HEK293T (cell line): ENCODE results near the gene TIGD7.
"Not testable (repeated sequence)": the region's sequence is repeated elsewhere in the genome, so short reads cannot be mapped to it uniquely, and the experiment has no call there.

Source experiments
- CTCF ChIA-PET: fragments of 350-600 bp; formaldehyde crosslinking; extraction: SDS; loops from one replicate; lab custom pipeline; 2021; ENCODE audit warnings: antibody characterized with exemption, inconsistent platforms; lab: Yijun Ruan, JAX
- POLR2A ChIA-PET: fragments of 350-600 bp; formaldehyde crosslinking; extraction: SDS; loops from one replicate; lab custom pipeline; 2020; ENCODE audit warnings: antibody characterized with exemption, inconsistent platforms; lab: Yijun Ruan, JAX
- DNase-seq: peaks from one replicate; pipeline ENCODE4 v3.0.0; 2012; ENCODE audit warnings: mixed read lengths; ENCODE audit errors: extremely low spot score
- ARNT ChIP-seq: fragments of 450-650 bp; IDR thresholded peaks from 2 replicates; pipeline ENCODE4 v1.6.1; 2017; ENCODE audit warnings: mild to moderate bottlenecking
- BHLHE40 ChIP-seq: fragments of 450-650 bp; IDR thresholded peaks from 2 replicates; pipeline ENCODE4 v1.6.1; 2016; ENCODE audit warnings: mild to moderate bottlenecking, moderate library complexity, borderline replicate concordance
- CTBP1 ChIP-seq: fragments of 450-650 bp; IDR thresholded peaks from 2 replicates; pipeline ENCODE4 v1.6.1; 2016; ENCODE audit warnings: borderline replicate concordance
- ELF4 ChIP-seq: fragments of 450-650 bp; IDR thresholded peaks from 2 replicates; pipeline ENCODE4 v1.6.1; 2017; ENCODE audit warnings: antibody characterized with exemption
- FOXA1 ChIP-seq: fragments of 450-650 bp; IDR thresholded peaks from 2 replicates; pipeline ENCODE4 v1.6.1; 2016; ENCODE audit warnings: mild to moderate bottlenecking
- FOXK2 ChIP-seq: fragments of 450-650 bp; IDR thresholded peaks from 2 replicates; pipeline ENCODE4 v1.6.1; 2016; ENCODE audit warnings: mild to moderate bottlenecking
- FOXM1 ChIP-seq: fragments of 450-650 bp; IDR thresholded peaks from 2 replicates; pipeline ENCODE4 v1.6.1; 2017; ENCODE audit warnings: mild to moderate bottlenecking, borderline replicate concordance
- HDGF ChIP-seq: fragments of 450-650 bp; IDR thresholded peaks from 2 replicates; pipeline ENCODE4 v1.6.1; 2017; ENCODE audit warnings: antibody characterized with exemption, borderline replicate concordance
- L3MBTL2 ChIP-seq: fragments of 450-650 bp; conservative IDR thresholded peaks from 2 replicates; pipeline ENCODE4 v1.6.1; 2016; ENCODE audit warnings: mild to moderate bottlenecking
- LEF1 ChIP-seq: fragments of 450-650 bp; IDR thresholded peaks from 2 replicates; pipeline ENCODE4 v1.6.1; 2017; ENCODE audit warnings: mild to moderate bottlenecking, borderline replicate concordance
- NFRKB ChIP-seq: fragments of 450-650 bp; IDR thresholded peaks from 2 replicates; pipeline ENCODE4 v1.6.1; 2016; ENCODE audit warnings: mild to moderate bottlenecking, moderate library complexity
- SP1 ChIP-seq: fragments of 450-650 bp; IDR thresholded peaks from 2 replicates; pipeline ENCODE4 v1.6.1; 2017
- SUZ12 ChIP-seq: fragments of 450-650 bp; IDR thresholded peaks from 2 replicates; pipeline ENCODE4 v1.6.1; 2016; ENCODE audit warnings: mild to moderate bottlenecking
- TARDBP ChIP-seq: fragments of 450-650 bp; IDR thresholded peaks from 2 replicates; pipeline ENCODE4 v1.6.1; 2016
- ZNF384 ChIP-seq: fragments of 450-650 bp; IDR thresholded peaks from 2 replicates; pipeline ENCODE4 v1.6.1; 2016
- TF ChIP-seq, protein P1 (sequence below): fragments of 450-650 bp; IDR thresholded peaks from 2 replicates; pipeline ENCODE4 v1.6.1; 2016

The TIGD7 gene

DNA sequence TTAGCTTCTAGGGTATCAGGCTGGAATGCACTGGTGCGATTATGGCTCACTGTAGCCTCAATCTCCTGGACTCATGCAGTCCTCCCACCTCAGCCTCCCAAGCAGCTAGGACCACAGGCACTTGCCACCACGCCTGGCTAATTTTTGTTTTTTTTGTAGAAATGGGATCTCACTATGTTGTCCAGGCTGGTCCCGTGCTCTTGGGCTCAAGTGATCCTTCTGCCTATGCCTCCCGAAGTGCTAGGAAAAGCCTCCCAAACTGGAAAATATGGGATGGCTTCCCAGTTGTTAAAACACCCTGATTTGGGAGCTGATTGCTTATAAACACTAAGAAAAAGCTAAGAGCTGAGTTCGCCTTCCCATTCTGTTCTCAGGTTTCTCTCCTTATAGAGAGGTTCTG, 28.6 kb downstream of the TIGD7 start:
- ChIA-PET CTCF (interaction anchor here (1.1 kb wide), 1 partner anchor 10 kb away, joined by 6 read pairs; no protein-coding TSS in a partner anchor), POLR2A (interaction anchor here (1.2 to 1.6 kb wide), 2 partner anchors 10 to 12 kb away, joined by 6 to 9 read pairs; no protein-coding TSS in a partner anchor)
- TF ChIP-seq BHLHE40 (no peak), SUZ12 (no peak), FOXM1 (no peak)
- no peak for DNase-seq

DNA sequence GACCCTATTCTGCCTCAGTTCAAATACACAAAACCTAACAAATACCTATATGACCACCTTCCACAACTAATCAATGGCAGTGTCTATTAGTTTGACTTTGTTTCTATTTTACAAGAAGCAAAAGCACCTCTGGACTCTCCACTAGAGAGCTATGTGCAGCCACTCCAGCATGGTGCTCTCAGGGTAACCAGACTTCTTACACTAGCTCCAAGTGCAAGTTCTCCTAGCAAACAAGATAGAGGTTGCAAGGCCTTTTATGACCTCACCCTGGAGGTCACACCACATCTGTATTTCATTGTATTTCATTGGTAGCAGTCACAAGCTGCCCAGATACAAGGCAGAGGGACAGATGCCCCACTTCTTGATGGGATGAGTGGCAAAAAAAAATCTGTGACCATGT, 30.3 kb downstream of the TIGD7 start:
- CTCF ChIA-PET = no interaction called here
- TF ChIP-seq HDGF (no peak), SP1 (no peak), FOXA1 (no peak), SUZ12 (no peak), TARDBP (no peak), ZNF384 (no peak), FOXM1 (no peak), ELF4 (no peak), CTBP1 (no peak), FOXK2 (no peak), LEF1 (no peak), NFRKB (no peak), ARNT (no peak), BHLHE40 (no peak)
- no peak for DNase-seq
- POLR2A ChIA-PET = interaction anchor here (1.8 kb wide), 1 partner anchor 8 kb away, joined by 10 read pairs; the partner anchor contains the start of gene ZNF263

DNA sequence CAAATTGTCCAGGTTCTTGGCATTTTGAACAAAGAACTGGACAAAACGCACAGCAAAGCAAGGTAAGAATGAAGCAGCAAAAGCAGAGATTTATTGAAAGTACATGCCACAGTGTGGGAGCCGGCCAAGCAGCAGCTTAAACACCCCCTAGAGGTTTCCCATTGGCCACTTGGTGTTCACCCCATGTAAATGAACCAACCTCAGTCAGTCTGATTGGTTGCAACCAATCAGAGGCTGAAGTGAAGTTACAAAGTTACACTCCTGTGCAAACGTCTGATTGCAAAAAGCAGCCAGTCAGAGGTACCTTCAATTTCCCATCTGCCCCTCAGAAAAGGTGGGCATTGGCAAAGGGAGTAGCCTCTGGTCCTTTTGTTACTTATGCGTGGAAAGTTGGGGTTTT, 30.7 kb downstream of the TIGD7 start:
- ChIA-PET POLR2A (interaction anchor here (1.8 kb wide), 1 partner anchor 9 kb away, joined by 10 read pairs; the partner anchor contains the start of gene ZNF263), CTCF (no interaction called here)
- DNase-seq = no peak
- TF ChIP-seq ARNT (no peak), HDGF (no peak), NFRKB (no peak), CTBP1 (no peak), LEF1 (no peak), L3MBTL2 (no peak), FOXM1 (no peak)

DNA sequence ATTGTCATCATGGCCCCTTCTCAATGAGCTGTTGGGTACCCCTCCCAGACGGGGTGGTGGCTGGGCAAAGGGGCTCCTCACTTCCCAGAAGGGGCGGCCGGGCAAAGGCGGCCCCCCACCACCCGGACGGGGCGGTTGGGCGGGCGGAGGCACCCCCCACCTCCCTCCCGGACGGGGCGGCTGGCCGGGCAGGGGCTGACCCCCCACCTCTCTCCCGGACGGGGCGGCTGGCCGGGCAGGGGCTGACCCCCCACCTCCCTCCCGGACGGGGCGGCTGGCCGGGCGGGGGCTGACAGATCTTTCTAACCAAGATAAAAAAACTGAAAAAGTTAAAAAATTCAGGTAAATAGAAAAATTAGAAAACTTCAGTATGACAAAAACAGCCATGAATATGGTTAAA, 33.9 kb downstream of the TIGD7 start:
- DNase-seq, POLR2A ChIA-PET, CTCF ChIA-PET: not testable (repeated sequence)

DNA sequence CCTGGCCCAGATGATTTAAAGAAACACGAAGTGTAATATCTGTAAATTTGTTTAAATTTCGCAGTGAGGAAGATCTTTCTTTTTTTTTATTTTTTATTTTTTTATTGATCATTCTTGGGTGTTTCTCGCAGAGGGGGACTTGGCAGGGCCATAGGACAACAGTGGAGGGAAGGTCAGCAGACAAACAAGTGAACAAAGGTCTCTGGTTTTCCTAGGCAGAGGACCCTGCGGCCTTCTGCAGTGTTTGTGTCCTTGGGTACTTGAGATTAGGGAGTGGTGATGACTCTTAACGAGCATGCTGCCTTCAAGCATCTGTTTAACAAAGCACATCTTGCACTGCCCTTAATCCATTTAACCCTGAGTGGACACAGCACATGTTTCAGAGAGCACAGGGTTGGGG, 34.5 kb downstream of the TIGD7 start:
- POLR2A ChIA-PET, CTCF ChIA-PET: not testable (repeated sequence)

GRCh38 chr16:3268294-3268693, 36.9 kb downstream of the TIGD7 start:
- no peak for DNase-seq
- POLR2A ChIA-PET = interaction anchor here (1.0 to 2.8 kb wide), 2 partner anchors 15 to 189 kb away, joined by 3 to 30 read pairs; partner anchors contain the start of gene ZNF263
- TF ChIP-seq SP1 (no peak), HDGF (no peak), FOXA1 (no peak), SUZ12 (no peak), LEF1 (no peak), ARNT (no peak), BHLHE40 (no peak), L3MBTL2 (no peak), FOXM1 (no peak), NFRKB (no peak), TARDBP (no peak), FOXK2 (no peak), ZNF384 (no peak)
- TF ChIP-seq, protein P1, sequence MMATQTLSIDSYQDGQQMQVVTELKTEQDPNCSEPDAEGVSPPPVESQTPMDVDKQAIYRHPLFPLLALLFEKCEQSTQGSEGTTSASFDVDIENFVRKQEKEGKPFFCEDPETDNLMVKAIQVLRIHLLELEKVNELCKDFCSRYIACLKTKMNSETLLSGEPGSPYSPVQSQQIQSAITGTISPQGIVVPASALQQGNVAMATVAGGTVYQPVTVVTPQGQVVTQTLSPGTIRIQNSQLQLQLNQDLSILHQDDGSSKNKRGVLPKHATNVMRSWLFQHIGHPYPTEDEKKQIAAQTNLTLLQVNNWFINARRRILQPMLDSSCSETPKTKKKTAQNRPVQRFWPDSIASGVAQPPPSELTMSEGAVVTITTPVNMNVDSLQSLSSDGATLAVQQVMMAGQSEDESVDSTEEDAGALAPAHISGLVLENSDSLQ = no peak
- CTCF ChIA-PET = no interaction called here

More for the DNA sequence above, 34.5 kb downstream of the TIGD7 start:
- DNase-seq = not testable (repeated sequence)

DNA sequence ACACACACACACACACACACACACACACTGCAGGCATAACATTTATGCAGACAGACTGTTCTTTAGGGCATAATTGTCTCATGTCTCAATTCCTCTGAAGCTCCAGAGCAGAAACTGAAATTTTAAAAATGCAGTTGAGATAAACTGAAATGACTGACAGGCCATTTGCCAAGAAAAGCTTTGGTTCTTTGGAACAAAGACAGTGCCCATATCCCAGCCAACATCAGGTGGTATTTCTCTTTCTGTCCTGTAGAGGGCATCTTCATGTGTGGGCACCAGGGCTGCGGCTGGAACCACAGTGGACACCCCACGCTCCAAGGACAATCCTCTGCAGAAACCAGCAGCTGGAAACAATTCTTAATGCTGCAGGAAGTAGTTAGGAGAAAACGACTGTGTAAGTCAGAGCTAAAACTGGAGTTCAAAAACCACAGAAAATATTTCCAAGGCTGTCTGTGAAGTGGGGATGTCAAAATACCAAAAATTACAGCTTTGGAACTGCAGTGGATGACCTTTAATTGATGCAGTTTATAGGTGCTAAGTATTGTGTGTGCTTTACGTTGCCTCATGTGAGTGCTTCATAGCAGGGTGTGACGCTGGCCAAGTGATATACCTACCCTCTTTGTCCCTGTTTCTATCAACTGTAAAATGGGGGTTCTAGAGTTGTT, 38.2 kb downstream of the TIGD7 start:
- ChIA-PET CTCF (interaction anchor here (0.7 to 1.6 kb wide), 7 partner anchors 9 to 95 kb away, joined by 3 to 6 read pairs (median 3); no protein-coding TSS in a partner anchor), POLR2A (interaction anchor here (1.9 to 2.8 kb wide), 3 partner anchors 9 to 32 kb away, joined by 6 to 30 read pairs (median 6); partner anchors contain the start of genes ZNF200 and ZNF263)
- peak; percentile 51 for DNase-seq
- TF ChIP-seq SUZ12 (no peak), FOXM1 (no peak), FOXA1 (no peak)
- TF ChIP-seq, protein P1 = peak; percentile 85
